HEK293 (cell line): ENCODE data around the gene MYO5C.

Experiments
- CTCF ChIA-PET: fragments of 350-600 bp; formaldehyde crosslinking; extraction: SDS; loops from one replicate; lab custom pipeline; 2021; ENCODE audit warnings: antibody characterized with exemption; lab: Yijun Ruan, JAX
- POLR2A ChIA-PET: fragments of 300-600 bp; formaldehyde crosslinking; extraction: SDS; loops from one replicate; lab custom pipeline; 2020; ENCODE audit warnings: antibody characterized with exemption, inconsistent platforms; lab: Yijun Ruan, JAX
- H3K27ac ChIP-seq: fragments of 200-500 bp; sonication (Bioruptor generic); 2 replicates; pipeline ENCODE4 v1.5.1; 2014; ENCODE audit warnings: low read depth, low read length, control low read depth, inconsistent platforms; ENCODE audit errors: extremely low read depth
- H3K36me3 ChIP-seq, 2 experiments: fragments of 200-500 bp in 1 of 2; sonication (Bioruptor generic) in 1 of 2; 1 replicate in 1 of 2; 2 replicates in 1 of 2; pipeline ENCODE4 v1.5.1; 2014 to 2017; ENCODE audit warnings: inconsistent platforms in 2 of 2, low read length in 2 of 2; ENCODE audit not compliant: control insufficient read depth in 2 of 2, insufficient read depth in 1 of 2
- H3K4me1 ChIP-seq: fragments of 200-500 bp; sonication (Bioruptor generic); 2 replicates; pipeline ENCODE4 v1.5.1; 2014; ENCODE audit warnings: mild to moderate bottlenecking, low read length, inconsistent platforms; ENCODE audit not compliant: control insufficient read depth, insufficient read depth
- H3K4me3 ChIP-seq: 2 replicates; pipeline ENCODE4 v1.5.1; 2011; ENCODE audit warnings: low read depth, mild to moderate bottlenecking, control low read depth, low read length, moderate library complexity
- H3K9me3 ChIP-seq: fragments of 200-500 bp; sonication (Bioruptor generic); 2 replicates; pipeline ENCODE4 v1.5.1; 2014; ENCODE audit warnings: low read depth, low read length, inconsistent platforms; ENCODE audit not compliant: control insufficient read depth, insufficient read depth
- BCL11A ChIP-seq: fragments of 450-650 bp; formaldehyde crosslinking; IDR thresholded peaks from 2 replicates; pipeline ENCODE4 v1.5.1; 2016; ENCODE audit warnings: low read depth, missing biosample characterization, missing genetic modification characterization
- KLF1 ChIP-seq: fragments of 450-650 bp; formaldehyde crosslinking; IDR thresholded peaks from 2 replicates; pipeline ENCODE4 v1.5.1; 2016; ENCODE audit warnings: missing biosample characterization, missing genetic modification characterization
- KLF9 ChIP-seq: fragments of 450-650 bp; formaldehyde crosslinking; IDR thresholded peaks from 2 replicates; pipeline ENCODE4 v1.5.1; 2016; ENCODE audit warnings: missing biosample characterization, missing genetic modification characterization, low read depth
- RBAK ChIP-seq: fragments of 450-650 bp; formaldehyde crosslinking; IDR thresholded peaks from 2 replicates; pipeline ENCODE4 v1.5.1; 2016; ENCODE audit warnings: missing biosample characterization, missing genetic modification characterization
- SCRT2 ChIP-seq: fragments of 450-650 bp; formaldehyde crosslinking; IDR thresholded peaks from 2 replicates; pipeline ENCODE4 v1.5.1; 2016; ENCODE audit warnings: missing biosample characterization, missing genetic modification characterization
- TRIM28 ChIP-seq: IDR thresholded peaks from 2 replicates; pipeline ENCODE4 v1.6.1; 2011; ENCODE audit warnings: low read length, control low read depth, borderline replicate concordance
- ZBTB1 ChIP-seq: fragments of 450-650 bp; formaldehyde crosslinking; IDR thresholded peaks from 2 replicates; pipeline ENCODE4 v1.5.1; 2016; ENCODE audit warnings: missing biosample characterization, missing genetic modification characterization
- ZBTB48 ChIP-seq: fragments of 450-650 bp; formaldehyde crosslinking; IDR thresholded peaks from 2 replicates; pipeline ENCODE4 v1.5.1; 2016; ENCODE audit warnings: missing biosample characterization, missing genetic modification characterization
- ZNF112 ChIP-seq: fragments of 450-650 bp; formaldehyde crosslinking; IDR thresholded peaks from 2 replicates; pipeline ENCODE4 v1.5.0; 2017; ENCODE audit warnings: missing biosample characterization, missing genetic modification characterization
- ZNF140 ChIP-seq: fragments of 450-650 bp; formaldehyde crosslinking; IDR thresholded peaks from 2 replicates; pipeline ENCODE4 v1.5.1; 2016; ENCODE audit warnings: missing biosample characterization, missing genetic modification characterization
- ZNF211 ChIP-seq: fragments of 450-650 bp; formaldehyde crosslinking; IDR thresholded peaks from 2 replicates; pipeline ENCODE4 v1.5.1; 2016; ENCODE audit warnings: low read depth, missing biosample characterization, missing genetic modification characterization
- ZNF23 ChIP-seq: fragments of 450-650 bp; formaldehyde crosslinking; IDR thresholded peaks from 2 replicates; pipeline ENCODE4 v1.5.1; 2016; ENCODE audit warnings: missing biosample characterization, missing genetic modification characterization, borderline replicate concordance
- ZNF274 ChIP-seq, 2 experiments: fragments of 200-500 bp in 1 of 2; fragments of 450-650 bp in 1 of 2; sonication (Bioruptor generic) in 1 of 2; formaldehyde crosslinking in 1 of 2; IDR thresholded peaks; 2 replicates each; pipeline versions ENCODE4 v1.5.1 to v1.6.1; 2014 to 2016; ENCODE audit warnings: borderline replicate concordance in 1 of 2, inconsistent platforms in 1 of 2, low read length in 1 of 2, missing biosample characterization in 1 of 2, missing genetic modification characterization in 1 of 2
- ZNF423 ChIP-seq: fragments of 450-650 bp; formaldehyde crosslinking; IDR thresholded peaks from 2 replicates; pipeline ENCODE4 v1.5.1; 2016; ENCODE audit warnings: missing biosample characterization, missing genetic modification characterization
- ZNF521 ChIP-seq: fragments of 450-650 bp; formaldehyde crosslinking; IDR thresholded peaks from 2 replicates; pipeline ENCODE4 v1.5.1; 2017; ENCODE audit warnings: missing biosample characterization, mild to moderate bottlenecking, missing genetic modification characterization
- ZNF530 ChIP-seq: fragments of 450-650 bp; formaldehyde crosslinking; IDR thresholded peaks from 2 replicates; pipeline ENCODE4 v1.5.1; 2016; ENCODE audit warnings: low read depth, missing biosample characterization, missing genetic modification characterization
- ZNF549 ChIP-seq: fragments of 450-650 bp; IDR thresholded peaks from 2 replicates; pipeline ENCODE4 v1.5.1; 2018; ENCODE audit warnings: missing biosample characterization, missing genetic modification characterization, mild to moderate bottlenecking, inconsistent platforms, moderate library complexity
- ZNF561 ChIP-seq: fragments of 450-650 bp; IDR thresholded peaks from 2 replicates; pipeline ENCODE4 v1.5.1; 2018; ENCODE audit warnings: missing biosample characterization, missing genetic modification characterization, borderline replicate concordance
- ZNF596 ChIP-seq: fragments of 450-650 bp; IDR thresholded peaks from 2 replicates; pipeline ENCODE4 v1.5.0; 2018; ENCODE audit warnings: missing biosample characterization, mild to moderate bottlenecking, missing genetic modification characterization, moderate library complexity
- ZNF610 ChIP-seq: fragments of 450-650 bp; formaldehyde crosslinking; IDR thresholded peaks from 2 replicates; pipeline ENCODE4 v1.5.1; 2016; ENCODE audit warnings: missing biosample characterization, missing genetic modification characterization, borderline replicate concordance
- ZNF785 ChIP-seq: fragments of 450-650 bp; formaldehyde crosslinking; IDR thresholded peaks from 2 replicates; pipeline ENCODE4 v1.5.1; 2016; ENCODE audit warnings: missing biosample characterization, missing genetic modification characterization
- ZNF792 ChIP-seq: fragments of 450-650 bp; formaldehyde crosslinking; IDR thresholded peaks from 2 replicates; pipeline ENCODE4 v1.5.1; 2016; ENCODE audit warnings: missing biosample characterization, missing genetic modification characterization
- ZXDB ChIP-seq: fragments of 450-650 bp; formaldehyde crosslinking; IDR thresholded peaks from 2 replicates; pipeline ENCODE4 v1.5.1; 2016; ENCODE audit warnings: missing biosample characterization, missing genetic modification characterization
- TF ChIP-seq, protein P1 (sequence below): fragments of 450-650 bp; formaldehyde crosslinking; IDR thresholded peaks from 2 replicates; pipeline ENCODE4 v1.5.1; 2016; ENCODE audit warnings: missing biosample characterization, missing genetic modification characterization
- TF ChIP-seq, protein P2 (sequence below): fragments of 450-650 bp; formaldehyde crosslinking; conservative IDR thresholded peaks from 2 replicates; pipeline ENCODE4 v1.5.1; 2016; ENCODE audit warnings: low read depth, missing biosample characterization, missing genetic modification characterization
- TF ChIP-seq, protein P3 (sequence below): fragments of 450-650 bp; formaldehyde crosslinking; IDR thresholded peaks from 2 replicates; pipeline ENCODE4 v1.5.1; 2017; ENCODE audit warnings: missing biosample characterization, missing genetic modification characterization
- TF ChIP-seq, protein P4 (sequence below): fragments of 450-650 bp; formaldehyde crosslinking; IDR thresholded peaks from 2 replicates; pipeline ENCODE4 v1.5.1; 2017; ENCODE audit warnings: missing biosample characterization, missing genetic modification characterization

Gene MYO5C

DNA sequence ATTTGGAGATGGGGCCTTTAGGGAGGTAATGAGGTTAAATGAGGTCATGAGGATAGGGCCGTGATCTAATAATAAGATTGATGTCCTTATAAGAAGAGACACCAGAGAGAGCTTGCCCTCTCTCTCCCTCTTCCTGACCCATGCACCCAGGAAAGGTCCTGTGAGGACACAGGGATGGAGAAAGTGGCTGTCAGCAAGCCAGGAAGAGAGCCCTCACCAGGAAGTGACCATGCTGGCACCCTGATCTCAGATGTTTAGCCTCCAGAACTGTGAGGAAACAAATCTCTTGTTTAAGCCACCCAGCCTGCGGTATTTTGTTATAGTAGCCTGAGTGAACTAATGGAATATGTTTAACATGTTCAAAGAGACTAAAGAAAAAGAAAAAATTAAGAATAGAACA lies 89.2 kb downstream of the MYO5C start:
- Histone ChIP-seq H3K9me3 (no peaks in the 10 kb centered on the region), H3K36me3 (peaks cover 8 to 46% of the 10 kb centered on the region in 2 experiments), H3K4me3 (no peak overlapping the region), H3K4me1 (no peaks in the 10 kb centered on the region), H3K27ac (no peak overlapping the region)
- POLR2A ChIA-PET = no interaction called here
- TF ChIP-seq, protein P1, sequence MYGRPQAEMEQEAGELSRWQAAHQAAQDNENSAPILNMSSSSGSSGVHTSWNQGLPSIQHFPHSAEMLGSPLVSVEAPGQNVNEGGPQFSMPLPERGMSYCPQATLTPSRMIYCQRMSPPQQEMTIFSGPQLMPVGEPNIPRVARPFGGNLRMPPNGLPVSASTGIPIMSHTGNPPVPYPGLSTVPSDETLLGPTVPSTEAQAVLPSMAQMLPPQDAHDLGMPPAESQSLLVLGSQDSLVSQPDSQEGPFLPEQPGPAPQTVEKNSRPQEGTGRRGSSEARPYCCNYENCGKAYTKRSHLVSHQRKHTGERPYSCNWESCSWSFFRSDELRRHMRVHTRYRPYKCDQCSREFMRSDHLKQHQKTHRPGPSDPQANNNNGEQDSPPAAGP (tag by site-specific recombination) = no peak
- TF ChIP-seq ZNF23 (tag by site-specific recombination) (no peak), ZNF274 (IDR thresholded peaks at IDR 0.05; ENCODE audit: low read length) (no peak), ZNF274 (tag by site-specific recombination; IDR thresholded peaks at IDR 0.05; ENCODE audit: borderline replicate concordance) (no peak), ZNF423 (tag by site-specific recombination) (no peak), ZBTB48 (tag by site-specific recombination) (no peak), ZNF140 (no peak), RBAK (tag by site-specific recombination) (no peak), ZNF112 (tag by site-specific recombination) (no peak), ZXDB (tag by site-specific recombination) (no peak), ZBTB1 (tag by site-specific recombination) (no peak), ZNF549 (no peak), KLF1 (tag by site-specific recombination) (no peak), ZNF521 (no peak)
- TF ChIP-seq, protein P2, sequence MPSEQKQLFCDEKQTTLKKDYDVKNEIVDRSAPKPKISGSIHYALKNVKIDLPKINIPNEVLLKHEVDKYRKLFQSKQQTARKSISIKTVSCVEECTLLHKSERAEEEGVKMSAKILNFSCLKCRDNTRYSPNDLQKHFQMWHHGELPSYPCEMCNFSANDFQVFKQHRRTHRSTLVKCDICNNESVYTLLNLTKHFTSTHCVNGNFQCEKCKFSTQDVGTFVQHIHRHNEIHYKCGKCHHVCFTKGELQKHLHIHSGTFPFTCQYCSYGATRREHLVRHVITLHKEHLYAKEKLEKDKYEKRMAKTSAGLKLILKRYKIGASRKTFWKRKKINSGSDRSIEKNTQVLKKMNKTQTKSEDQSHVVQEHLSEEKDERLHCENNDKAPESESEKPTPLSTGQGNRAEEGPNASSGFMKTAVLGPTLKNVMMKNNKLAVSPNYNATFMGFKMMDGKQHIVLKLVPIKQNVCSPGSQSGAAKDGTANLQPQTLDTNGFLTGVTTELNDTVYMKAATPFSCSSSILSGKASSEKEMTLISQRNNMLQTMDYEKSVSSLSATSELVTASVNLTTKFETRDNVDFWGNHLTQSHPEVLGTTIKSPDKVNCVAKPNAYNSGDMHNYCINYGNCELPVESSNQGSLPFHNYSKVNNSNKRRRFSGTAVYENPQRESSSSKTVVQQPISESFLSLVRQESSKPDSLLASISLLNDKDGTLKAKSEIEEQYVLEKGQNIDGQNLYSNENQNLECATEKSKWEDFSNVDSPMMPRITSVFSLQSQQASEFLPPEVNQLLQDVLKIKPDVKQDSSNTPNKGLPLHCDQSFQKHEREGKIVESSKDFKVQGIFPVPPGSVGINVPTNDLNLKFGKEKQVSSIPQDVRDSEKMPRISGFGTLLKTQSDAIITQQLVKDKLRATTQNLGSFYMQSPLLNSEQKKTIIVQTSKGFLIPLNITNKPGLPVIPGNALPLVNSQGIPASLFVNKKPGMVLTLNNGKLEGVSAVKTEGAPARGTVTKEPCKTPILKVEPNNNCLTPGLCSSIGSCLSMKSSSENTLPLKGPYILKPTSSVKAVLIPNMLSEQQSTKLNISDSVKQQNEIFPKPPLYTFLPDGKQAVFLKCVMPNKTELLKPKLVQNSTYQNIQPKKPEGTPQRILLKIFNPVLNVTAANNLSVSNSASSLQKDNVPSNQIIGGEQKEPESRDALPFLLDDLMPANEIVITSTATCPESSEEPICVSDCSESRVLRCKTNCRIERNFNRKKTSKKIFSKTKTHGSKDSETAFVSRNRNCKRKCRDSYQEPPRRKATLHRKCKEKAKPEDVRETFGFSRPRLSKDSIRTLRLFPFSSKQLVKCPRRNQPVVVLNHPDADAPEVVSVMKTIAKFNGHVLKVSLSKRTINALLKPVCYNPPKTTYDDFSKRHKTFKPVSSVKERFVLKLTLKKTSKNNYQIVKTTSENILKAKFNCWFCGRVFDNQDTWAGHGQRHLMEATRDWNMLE (tag by site-specific recombination) = no peak
- TF ChIP-seq, protein P3, sequence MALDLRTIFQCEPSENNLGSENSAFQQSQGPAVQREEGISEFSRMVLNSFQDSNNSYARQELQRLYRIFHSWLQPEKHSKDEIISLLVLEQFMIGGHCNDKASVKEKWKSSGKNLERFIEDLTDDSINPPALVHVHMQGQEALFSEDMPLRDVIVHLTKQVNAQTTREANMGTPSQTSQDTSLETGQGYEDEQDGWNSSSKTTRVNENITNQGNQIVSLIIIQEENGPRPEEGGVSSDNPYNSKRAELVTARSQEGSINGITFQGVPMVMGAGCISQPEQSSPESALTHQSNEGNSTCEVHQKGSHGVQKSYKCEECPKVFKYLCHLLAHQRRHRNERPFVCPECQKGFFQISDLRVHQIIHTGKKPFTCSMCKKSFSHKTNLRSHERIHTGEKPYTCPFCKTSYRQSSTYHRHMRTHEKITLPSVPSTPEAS (tag by site-specific recombination) = no peak
- CTCF ChIA-PET = interaction anchor here (0.7 kb wide), 1 partner anchor 387 kb away, joined by 3 read pairs; no protein-coding TSS in a partner anchor

DNA sequence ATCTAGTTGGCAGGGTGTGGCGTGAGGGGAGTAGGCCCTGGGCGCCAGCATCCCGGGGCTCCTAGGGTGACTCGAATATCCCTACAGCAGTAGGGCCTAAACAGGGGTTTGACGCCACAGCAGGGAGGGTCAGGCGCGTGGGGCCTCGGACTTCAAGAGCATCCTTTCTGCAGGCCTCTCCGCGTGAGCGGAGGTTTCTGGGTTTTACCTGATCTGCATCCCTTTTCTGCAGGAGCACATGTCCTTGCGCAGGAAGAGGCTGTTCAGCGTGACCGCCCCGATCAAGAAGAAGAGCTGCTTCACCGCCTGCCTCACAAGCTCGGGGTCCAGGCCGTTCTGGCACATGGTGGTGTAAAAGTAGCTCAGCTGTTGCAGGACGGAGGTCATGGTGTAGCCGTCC lies 90.9 kb downstream of the MYO5C start:
- no peaks in the 10 kb centered on the region for H3K4me1 ChIP-seq
- H3K4me3 ChIP-seq = no peak overlapping the region
- ChIA-PET POLR2A (no interaction called here), CTCF (interaction anchor here (0.9 to 1.3 kb wide), 3 partner anchors 10 to 127 kb away, joined by 3 read pairs; no protein-coding TSS in a partner anchor)
- no peak overlapping the region for H3K27ac ChIP-seq
- no peaks in the 10 kb centered on the region for H3K9me3 ChIP-seq
- H3K36me3 ChIP-seq = peaks cover 8 to 38% of the 10 kb centered on the region in 2 experiments
- TF ChIP-seq ZNF561 (tag by site-specific recombination) = no peak
- no peak for TF ChIP-seq ZNF423 (tag by site-specific recombination)
- TF ChIP-seq ZXDB (tag by site-specific recombination) = no peak
- no peak for TF ChIP-seq KLF9 (tag by site-specific recombination)
- no peak for TF ChIP-seq BCL11A (tag by site-specific recombination)
- TF ChIP-seq TRIM28 = no peak
- no peak for TF ChIP-seq ZNF530 (tag by site-specific recombination)
- no peak for TF ChIP-seq SCRT2
- TF ChIP-seq ZNF610 (tag by site-specific recombination) = no peak
- TF ChIP-seq ZNF211 (tag by site-specific recombination) = no peak
- no peak for TF ChIP-seq ZNF792 (tag by site-specific recombination)
- no peak for TF ChIP-seq ZNF785 (tag by site-specific recombination)
- no peak for TF ChIP-seq ZNF596 (tag by site-specific recombination)
- TF ChIP-seq, protein P4, sequence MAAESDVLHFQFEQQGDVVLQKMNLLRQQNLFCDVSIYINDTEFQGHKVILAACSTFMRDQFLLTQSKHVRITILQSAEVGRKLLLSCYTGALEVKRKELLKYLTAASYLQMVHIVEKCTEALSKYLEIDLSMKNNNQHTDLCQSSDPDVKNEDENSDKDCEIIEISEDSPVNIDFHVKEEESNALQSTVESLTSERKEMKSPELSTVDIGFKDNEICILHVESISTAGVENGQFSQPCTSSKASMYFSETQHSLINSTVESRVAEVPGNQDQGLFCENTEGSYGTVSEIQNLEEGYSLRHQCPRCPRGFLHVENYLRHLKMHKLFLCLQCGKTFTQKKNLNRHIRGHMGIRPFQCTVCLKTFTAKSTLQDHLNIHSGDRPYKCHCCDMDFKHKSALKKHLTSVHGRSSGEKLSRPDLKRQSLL (tag by site-specific recombination) = no peak
